Upper lobe of right lung (tissue), 1 donor: ENCODE results near the gene KLF17. TPM values are rescaled to one million over a fixed set of nuclear protein-coding genes. Genes with fewer than 3 reads are reported as not detected.

Experiments
- ATAC-seq: fragments of 200-7000 bp; cut with Tn5 transposase; one replicate; pipeline ENCODE4 v1.9.1; 2020; ENCODE audit warnings: mild to moderate bottlenecking, moderate library complexity
- DNase-seq: peaks from one replicate; pipeline ENCODE4 v3.0.0-alpha.2; 2020
- H3K27ac ChIP-seq: fragments of 200-600 bp; one replicate; pipeline ENCODE4 v1.8.0; 2022
- H3K27me3 ChIP-seq: fragments of 200-600 bp; one replicate; pipeline ENCODE4 v1.8.0; 2022; ENCODE audit warnings: mild to moderate bottlenecking
- H3K36me3 ChIP-seq: fragments of 200-600 bp; one replicate; pipeline ENCODE4 v1.8.0; 2022
- H3K4me1 ChIP-seq: fragments of 200-600 bp; one replicate; pipeline ENCODE4 v1.8.0; 2022
- H3K4me3 ChIP-seq: fragments of 200-600 bp; one replicate; pipeline ENCODE4 v1.8.0; 2022; ENCODE audit warnings: mild to moderate bottlenecking
- H3K9me3 ChIP-seq: fragments of 200-600 bp; one replicate; pipeline ENCODE4 v1.8.0; 2022
- intact Hi-C: fragments of 100-400 bp; cut with DNase I; formaldehyde crosslinking; loops from one replicate; pipeline ENCODE4 v1.11.0; 2022
- total RNA-seq: library from RNA; stranded (reverse); fragmentation: NEBNext Ultra II Directional; extraction: Animal tissue kit (Norgen Biotek cat#: 25700); gene quantifications from one replicate; pipeline ENCODE4 v1.2.1, GENCODE V29; 2021
- TF ChIP-seq, protein P1 (sequence below): fragments of 200-600 bp; IDR thresholded peaks from one replicate; pipeline ENCODE4 v1.8.0; 2022; ENCODE audit warnings: antibody characterized with exemption
- donor health status: DM: no; HTN: yes; CAD: no; lungs with severe emphysema.

KLF17 gene
- total RNA-seq, 1 donor from 2014 or later: 0.52 TPM

DNA sequence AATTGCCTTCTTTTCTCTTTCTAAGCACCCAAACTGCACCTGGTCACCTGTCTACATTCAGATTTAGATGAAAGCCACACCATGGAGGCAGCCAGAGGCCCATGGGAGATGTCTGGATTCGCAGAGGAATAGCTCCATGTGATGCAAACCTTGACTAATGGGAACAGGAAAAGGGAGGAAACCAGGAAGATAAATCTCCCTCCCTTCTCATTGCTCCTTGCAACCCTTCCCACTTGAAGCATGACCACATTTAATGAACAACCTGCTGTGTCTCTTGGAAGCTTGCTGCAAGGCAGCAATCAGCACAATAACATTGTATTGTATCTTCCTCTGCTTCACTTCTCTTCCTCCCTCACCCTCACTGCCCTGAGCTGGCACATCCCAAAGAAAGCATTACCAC lies 42.6 kb upstream of the KLF17 start:
- TF ChIP-seq, protein P1, sequence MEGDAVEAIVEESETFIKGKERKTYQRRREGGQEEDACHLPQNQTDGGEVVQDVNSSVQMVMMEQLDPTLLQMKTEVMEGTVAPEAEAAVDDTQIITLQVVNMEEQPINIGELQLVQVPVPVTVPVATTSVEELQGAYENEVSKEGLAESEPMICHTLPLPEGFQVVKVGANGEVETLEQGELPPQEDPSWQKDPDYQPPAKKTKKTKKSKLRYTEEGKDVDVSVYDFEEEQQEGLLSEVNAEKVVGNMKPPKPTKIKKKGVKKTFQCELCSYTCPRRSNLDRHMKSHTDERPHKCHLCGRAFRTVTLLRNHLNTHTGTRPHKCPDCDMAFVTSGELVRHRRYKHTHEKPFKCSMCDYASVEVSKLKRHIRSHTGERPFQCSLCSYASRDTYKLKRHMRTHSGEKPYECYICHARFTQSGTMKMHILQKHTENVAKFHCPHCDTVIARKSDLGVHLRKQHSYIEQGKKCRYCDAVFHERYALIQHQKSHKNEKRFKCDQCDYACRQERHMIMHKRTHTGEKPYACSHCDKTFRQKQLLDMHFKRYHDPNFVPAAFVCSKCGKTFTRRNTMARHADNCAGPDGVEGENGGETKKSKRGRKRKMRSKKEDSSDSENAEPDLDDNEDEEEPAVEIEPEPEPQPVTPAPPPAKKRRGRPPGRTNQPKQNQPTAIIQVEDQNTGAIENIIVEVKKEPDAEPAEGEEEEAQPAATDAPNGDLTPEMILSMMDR: no peak
- H3K27me3 ChIP-seq: no peaks in the 10 kb centered on the region
- no peak for ATAC-seq
- H3K4me1 ChIP-seq: peaks cover 7% of the 10 kb centered on the region
- H3K9me3 ChIP-seq: no peaks in the 10 kb centered on the region
- no peak for DNase-seq
- no peak overlapping the region for H3K4me3 ChIP-seq
- no peaks in the 10 kb centered on the region for H3K36me3 ChIP-seq
- intact Hi-C loops: no loop called here
- H3K27ac ChIP-seq: no peak overlapping the region

DNA sequence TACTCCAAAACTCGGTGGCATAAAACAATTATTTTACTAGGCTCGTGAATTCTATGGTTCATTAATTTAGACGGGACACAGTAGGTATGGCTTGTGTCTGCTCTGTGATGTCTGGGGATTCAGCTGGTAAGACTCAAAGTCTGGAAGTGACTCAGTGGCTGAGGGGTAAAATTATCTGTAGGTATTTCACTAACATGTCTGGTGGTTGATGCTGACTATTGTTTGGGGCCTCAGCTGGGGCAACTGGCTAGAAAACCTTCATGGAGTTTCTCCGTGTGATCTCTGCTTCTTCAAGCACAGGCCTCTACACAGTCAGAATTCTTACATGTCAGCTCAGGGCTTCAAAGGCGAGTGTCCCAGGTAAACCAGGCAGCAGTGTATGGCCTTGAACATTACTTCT lies 41.2 kb upstream of the KLF17 start:
- intact Hi-C loops: no loop called here
- no peak overlapping the region for H3K27ac ChIP-seq
- no peaks in the 10 kb centered on the region for H3K36me3 ChIP-seq
- DNase-seq (no peak), ATAC-seq (no peak)
- no peak overlapping the region for H3K4me3 ChIP-seq
- TF ChIP-seq, protein P1: no peak
- no peaks in the 10 kb centered on the region for H3K27me3 ChIP-seq
- peaks cover 7% of the 10 kb centered on the region for H3K4me1 ChIP-seq
- H3K9me3 ChIP-seq: no peaks in the 10 kb centered on the region

DNA sequence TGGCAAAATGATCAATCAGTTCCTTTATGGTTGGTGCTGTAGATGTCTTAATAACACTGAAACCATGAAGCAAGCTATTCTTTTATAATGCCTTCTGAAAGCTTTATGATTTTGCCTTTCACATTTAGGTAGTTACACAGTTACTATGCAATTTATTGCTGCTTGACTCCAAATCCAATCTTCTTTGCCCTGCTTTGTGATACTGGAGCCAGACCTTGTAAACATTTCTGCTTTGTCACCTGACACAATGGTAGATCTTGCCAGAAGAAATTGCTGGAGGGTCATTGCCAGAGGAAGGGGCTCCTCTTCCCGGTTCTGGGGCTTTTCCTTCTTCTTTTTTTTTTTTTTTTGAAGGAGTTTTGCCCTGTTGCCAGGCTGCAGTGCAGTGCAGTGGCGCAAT lies 40.5 kb upstream of the KLF17 start:
- H3K4me1 ChIP-seq: peaks cover 7% of the 10 kb centered on the region
- H3K27ac ChIP-seq: no peak overlapping the region
- H3K4me3 ChIP-seq: no peak overlapping the region
- peaks cover under 1% of the 10 kb centered on the region for H3K27me3 ChIP-seq
- DNase-seq: no peak
- H3K9me3 ChIP-seq: no peaks in the 10 kb centered on the region
- H3K36me3 ChIP-seq: no peaks in the 10 kb centered on the region
- intact Hi-C loops: no loop called here
- TF ChIP-seq, protein P1: no peak
- ATAC-seq: no peak

DNA sequence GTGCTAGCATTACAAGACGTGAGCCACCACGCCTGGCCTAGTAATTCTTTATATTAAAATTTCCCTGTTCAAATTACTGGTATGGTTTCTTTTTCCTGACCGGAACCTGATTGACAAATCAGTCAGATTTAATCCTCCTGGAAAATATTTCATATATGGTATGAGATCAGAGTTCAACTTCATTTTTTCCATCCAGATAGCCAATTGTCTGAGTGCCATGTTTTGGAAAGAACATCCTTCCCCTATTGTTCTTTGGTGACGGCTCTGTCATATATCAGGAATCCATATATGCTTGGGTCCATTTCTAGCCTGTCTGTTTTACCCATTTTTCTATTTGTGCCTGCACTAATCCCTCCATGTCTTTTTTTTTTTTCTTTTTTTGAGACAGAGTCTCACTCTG lies 39.1 kb upstream of the KLF17 start:
- ATAC-seq (no peak), DNase-seq (no peak)
- intact Hi-C loops: no loop called here
- H3K4me1 ChIP-seq: no peaks in the 10 kb centered on the region
- peaks cover 5% of the 10 kb centered on the region for H3K27me3 ChIP-seq
- no peak overlapping the region for H3K27ac ChIP-seq
- H3K36me3 ChIP-seq: no peaks in the 10 kb centered on the region
- H3K4me3 ChIP-seq: no peak overlapping the region
- TF ChIP-seq, protein P1: no peak
- H3K9me3 ChIP-seq: no peaks in the 10 kb centered on the region

DNA sequence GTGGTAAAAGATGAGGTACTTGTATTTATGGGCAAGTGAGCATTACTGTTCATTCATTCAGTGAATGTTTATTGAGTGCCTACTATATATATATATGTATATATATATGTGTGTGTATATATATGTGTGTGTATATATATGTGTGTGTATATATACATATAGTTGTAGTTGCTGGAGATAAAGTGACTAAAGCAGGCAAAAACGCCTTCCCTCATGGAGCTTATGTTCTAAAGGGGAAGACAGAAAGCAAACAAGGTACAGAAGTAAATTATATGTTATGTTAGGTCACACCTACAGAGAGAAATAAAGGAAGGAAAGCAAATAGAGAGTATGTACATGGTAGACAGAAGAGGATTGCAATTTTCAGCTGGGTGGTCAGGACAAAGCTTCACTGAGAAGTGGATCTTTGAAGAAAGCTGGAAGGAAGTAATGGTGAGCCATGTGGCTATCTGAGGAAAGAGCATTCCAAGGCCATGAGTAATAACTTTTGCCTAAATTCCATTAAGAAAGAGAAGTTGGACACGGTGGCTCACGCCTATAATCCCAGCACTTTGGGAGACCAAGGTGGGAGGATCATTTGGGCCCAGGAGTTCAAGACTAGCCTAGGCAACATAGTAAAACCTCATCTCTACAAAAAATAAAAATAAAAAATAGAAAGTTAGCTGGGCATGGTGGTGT lies 33.5 kb upstream of the KLF17 start:
- TF ChIP-seq, protein P1: no peak
- no peak for DNase-seq
- Histone ChIP-seq H3K4me3 (no peak overlapping the region), H3K4me1 (peaks cover 4% of the 10 kb centered on the region), H3K9me3 (no peaks in the 10 kb centered on the region), H3K27ac (no peak overlapping the region), H3K36me3 (no peaks in the 10 kb centered on the region), H3K27me3 (peaks cover 5% of the 10 kb centered on the region)
- intact Hi-C loops: no loop called here
- ATAC-seq: peak; percentile 31
